GM19324 (cell line): Measurements from ENCODE around the gene NKX1-2.

Experiments
- ATAC-seq: cut with Tn5 transposase; IDR thresholded peaks from one replicate; pipeline ENCODE4 v1.9.1; 2021; ENCODE audit warnings: mild to moderate bottlenecking, moderate library complexity; ENCODE audit not compliant: unreplicated experiment, low FRiP score

NKX1-2 gene

DNA sequence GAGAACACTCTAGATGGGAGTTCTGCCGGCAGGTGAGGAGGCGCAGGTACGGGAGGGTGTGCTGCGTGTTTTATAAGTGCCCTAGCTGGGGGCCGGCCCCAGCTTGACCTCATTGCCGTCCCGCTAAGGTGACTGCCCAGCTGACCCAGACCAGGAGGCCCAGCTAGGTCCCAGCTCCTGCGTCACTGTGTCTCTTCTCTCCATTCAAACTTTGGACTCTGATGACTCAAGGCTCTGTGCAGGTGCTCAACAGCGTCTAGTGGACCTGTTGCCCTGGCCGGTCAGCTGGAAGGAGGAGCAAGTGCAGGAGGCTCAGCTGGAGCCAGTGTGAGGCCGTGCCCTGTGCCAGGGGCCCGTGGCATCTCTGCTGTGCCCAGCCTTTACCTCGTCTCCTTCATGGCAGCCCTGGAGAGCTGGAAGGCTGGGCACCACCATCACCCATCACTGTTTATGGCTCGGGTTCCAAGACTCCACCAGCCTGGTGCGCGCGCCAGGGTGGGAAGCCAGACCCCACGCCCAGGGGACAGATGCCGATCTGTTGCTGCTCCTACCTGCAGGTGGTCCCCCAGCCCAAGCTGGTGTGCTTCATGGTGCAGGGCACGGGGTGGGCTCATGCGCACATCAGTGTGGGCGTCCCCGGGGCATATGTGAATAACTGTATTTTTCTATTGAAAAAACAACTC, 26.3 kb upstream of the NKX1-2 start:
- ATAC-seq: no peak

DNA sequence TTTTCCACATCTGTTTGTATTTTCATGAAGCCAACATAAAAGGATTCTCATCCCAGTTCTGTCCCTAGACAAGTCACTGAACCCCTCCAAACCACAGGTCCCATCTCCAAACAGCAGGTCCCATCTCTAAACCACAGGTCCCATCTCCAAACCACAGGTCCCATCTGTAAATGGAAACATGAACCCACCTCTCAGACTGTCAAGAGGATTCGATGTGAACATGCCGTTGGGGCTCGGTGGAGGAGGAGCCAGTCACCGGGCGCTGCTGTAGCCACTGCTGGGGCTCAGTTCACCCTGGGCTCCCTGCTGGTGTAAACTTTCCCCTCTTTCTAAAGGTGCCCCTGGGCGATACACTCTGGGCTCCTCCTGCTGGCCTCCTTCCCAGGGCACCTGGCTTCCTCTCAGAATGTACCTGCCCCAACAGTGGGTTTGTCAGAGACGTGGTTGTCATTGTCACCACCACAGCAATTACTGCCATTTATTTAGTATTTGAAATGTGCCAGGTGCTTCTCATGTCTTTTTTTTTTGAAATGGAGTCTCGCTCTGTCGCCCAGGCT, 24.8 kb upstream of the NKX1-2 start:
- ATAC-seq: no peak

DNA sequence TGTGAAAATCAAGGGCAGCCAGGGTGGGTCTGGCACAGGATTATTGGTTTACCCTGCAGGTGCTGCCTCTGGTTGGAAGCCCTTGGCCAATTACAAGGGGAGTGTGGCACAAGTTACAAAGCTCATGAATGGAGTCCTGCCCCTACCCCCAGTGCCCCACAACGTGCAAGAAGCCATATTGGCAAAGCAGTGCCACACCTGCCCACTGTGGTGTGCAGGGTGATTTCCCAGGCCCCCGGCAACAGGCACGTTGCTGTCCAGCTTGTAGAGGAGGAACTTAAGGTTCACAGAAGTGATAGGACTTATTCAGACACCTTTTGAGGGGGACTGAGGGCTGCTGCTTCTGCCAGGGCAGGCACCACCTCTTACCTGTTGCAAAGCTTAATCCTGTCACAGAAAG, 23.2 kb upstream of the NKX1-2 start:
- no peak for ATAC-seq

DNA sequence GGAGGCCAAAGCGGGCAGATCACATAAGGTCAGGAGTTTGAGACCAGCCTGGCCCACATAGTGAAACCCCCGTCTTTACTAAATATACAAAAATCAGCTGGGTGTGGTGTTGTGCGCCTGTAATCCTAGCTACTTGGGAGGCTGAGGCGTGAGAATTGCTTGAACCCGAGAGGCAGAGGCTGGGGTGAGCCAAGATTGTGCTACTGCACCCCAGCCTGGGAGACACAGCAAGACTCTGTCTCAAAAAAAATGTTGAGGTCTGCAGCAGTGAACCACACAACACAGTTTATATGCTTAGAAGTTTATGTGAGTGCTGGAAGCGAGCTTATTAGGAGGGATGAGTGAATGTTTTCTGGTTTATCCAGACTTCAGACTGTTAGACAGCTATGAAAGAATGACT, 22.2 kb upstream of the NKX1-2 start:
- no peak for ATAC-seq

DNA sequence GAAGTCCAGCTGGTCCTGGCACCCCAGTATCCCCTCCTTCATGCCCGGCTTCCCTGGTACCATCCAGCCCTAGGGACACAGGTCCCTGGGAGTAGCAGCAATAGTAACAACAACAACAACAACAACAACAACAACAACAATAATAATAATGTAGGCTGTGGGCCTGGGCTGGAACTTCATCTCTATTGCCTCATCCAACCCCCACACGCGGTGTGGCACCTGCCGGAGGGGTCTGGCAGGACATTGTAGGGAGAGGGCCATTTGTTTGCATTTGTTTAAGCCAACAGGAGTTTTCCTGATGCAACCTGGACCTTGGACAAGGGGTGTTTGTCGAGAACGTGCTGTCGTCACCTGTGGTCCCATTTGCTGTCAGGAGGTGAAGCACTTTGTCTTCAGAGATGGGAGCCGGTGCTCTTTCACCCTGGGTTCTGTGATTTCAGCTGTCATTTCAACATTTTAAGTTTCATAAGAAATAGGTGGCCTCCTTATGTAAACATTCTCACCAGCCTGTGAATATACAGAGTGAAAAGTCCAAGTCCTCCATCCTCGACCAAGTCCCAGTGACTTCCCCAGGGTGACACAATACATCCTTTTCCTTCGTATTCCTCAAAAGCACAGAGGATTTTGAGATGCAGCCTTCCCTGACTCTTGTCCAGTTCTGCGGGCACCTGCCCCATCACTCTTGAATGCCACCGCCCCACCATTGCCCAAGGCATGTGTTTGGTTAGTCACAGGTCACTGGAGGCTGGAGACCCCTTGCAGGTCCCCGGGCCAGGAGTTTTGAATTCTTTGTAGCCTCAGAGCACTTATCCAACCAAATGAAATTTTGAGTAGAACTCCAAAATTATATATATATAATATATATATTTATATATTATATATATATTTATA, 21.0 kb upstream of the NKX1-2 start:
- no peak for ATAC-seq

- no peak for ATAC-seq
Observed at GRCh38 chr10:124469956-124470484, 20.2 kb upstream of the NKX1-2 start.

DNA sequence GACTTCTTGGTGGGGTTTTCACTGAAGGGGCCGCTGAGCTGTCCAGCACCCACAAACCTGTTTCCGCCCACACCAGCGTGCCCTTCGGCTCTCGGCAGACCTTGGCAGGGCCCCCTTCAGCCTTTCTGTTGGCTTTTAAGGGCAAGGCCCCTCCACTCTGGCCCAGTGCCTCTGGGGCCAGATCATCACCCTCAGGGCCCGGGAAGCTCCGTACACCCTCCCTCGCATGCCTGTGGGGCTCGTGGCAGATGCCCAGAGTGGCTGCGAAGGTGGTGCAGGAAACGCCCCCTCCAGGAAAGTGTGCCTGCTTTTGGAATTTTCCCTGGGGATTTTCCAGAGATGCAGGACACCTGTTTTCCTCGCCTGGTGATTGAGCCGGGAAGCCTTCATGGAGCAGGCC, 18.8 kb upstream of the NKX1-2 start:
- no peak for ATAC-seq

GRCh38 chr10:124467165-124467564, 17.3 kb upstream of the NKX1-2 start:
- no peak for ATAC-seq

- no peak for ATAC-seq
Observed at GRCh38 chr10:124465777-124466488, 16.1 kb upstream of the NKX1-2 start.

DNA sequence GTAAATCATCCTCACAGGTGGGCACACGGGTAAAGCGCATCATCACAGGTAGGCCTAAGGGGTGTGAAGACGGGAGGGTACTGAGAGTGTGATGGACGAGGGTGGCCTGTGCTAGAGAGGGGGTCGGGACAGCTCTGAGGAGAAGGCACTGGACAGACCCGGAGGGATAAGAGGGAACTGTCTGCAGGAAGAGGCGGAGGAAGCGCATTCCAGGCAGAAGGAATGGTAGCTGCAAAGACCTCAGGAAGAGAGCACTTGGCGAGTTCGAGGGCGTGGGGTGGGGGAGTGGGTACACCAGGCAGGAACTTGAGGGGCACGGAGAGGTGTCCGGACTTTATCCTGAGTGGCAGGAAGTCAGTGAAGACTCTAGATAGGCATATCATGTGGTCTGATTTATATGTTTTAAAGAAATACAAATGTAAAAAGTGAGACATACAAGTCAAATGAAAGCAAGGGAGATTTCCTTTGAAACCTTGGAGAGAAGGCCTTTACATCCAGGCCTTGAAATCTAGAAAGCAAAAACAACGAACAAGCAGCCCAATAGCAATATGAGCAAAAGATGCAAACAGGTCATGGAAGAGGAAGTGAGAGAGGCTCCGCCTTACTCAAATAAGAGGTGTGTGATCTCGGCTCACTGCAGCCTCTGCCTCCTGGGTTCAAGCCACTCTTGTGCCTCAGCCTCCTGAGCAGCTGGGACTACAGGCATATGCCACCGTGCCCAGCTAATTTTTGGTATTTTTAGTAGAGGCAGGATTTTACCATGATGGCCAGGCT, 15.4 kb upstream of the NKX1-2 start:
- ATAC-seq: no peak

DNA sequence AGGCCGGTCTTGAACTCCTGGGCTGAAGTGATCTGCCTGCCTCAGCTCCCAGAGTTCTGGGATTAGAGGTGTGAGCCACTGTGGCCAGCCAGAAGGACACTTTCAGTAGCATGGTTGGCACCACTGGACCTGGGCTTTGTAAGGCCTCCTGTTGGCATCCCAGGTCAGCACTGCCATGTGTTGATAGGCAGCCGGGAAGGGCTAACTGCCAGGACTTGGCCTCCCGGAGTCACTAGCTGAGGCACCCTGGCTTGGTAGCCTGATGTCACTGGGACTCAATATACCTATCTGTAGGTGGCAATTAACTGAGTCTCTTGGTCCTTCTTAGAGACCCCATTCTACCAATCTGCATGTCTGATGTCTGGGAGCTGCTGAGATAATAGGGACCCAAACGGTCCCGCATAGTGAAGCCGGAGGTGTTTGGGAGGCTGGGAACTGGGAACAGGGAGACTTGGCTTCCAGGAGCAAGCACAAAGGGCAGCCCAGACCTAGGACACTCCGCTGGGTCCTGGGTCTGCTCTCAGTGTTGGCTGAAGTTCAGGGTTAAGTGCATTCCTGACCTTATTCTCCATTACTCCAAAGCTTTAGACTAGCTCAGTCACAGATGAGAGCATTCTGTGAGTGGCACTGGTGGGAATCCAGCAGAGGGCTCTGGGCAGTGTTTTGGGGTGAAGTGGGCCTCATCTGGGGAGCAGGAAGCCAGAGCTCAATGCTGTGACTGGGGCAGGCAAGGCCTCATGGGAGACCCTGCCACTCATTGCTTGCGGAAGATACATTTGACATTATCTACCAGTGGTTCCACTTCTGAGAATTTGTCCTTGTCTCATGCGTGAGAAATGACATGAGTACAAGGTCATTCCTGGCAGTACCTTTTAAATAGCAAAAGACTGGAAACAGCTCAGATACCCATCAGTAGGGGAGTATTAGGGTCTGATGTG, 14.5 kb upstream of the NKX1-2 start:
- ATAC-seq: no peak

DNA sequence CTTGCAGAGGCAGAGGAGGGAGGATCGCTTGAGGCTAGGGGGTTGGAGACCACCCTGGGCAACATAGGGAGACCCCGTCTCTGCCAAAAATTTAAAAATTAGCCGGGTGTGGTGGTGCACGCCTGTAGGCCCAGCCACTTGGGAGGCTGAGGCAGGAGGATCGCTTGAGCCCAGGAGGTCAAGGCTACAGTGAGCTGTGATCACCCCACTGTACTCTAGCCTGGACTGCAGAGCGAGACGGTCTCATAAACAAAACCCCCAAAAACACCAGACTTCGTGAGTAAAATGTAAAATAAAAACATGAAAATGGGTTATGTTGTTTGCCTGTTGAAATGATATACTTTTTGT, 12.5 kb upstream of the NKX1-2 start:
- ATAC-seq: no peak

- ATAC-seq: peak; percentile 97
Observed at GRCh38 chr10:124461642-124462347, 12.0 kb upstream of the NKX1-2 start, which contains the start of gene LHPP. TSS of gene LHPP (plus strand) at chr10:124461823. CDS start at chr10:124461863, 40 bp downstream.

GRCh38 chr10:124460144-124460543, 10.3 kb upstream of the NKX1-2 start:
- ATAC-seq: no peak

DNA sequence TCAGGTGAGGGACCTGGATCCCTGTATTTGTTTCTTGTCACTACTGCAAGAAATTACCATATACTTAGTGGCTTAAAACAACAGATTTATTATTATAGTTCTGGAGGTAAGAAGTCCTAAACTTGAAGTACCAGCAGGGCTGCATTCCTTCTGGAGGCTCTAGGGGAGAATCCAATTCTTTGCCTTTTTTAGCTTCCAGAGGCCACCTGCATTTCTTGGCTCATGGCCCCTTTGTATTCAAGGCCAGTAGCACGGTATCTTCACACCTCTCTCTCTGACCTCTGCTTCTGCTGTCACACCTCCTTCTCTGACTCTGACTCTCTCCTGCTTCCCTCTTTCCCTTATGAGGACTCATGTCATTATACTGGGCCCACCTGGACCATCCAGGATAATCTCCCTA, 9.6 kb upstream of the NKX1-2 start:
- ATAC-seq: no peak

GRCh38 chr10:124458889-124459288, 9.1 kb upstream of the NKX1-2 start:
- ATAC-seq: no peak

DNA sequence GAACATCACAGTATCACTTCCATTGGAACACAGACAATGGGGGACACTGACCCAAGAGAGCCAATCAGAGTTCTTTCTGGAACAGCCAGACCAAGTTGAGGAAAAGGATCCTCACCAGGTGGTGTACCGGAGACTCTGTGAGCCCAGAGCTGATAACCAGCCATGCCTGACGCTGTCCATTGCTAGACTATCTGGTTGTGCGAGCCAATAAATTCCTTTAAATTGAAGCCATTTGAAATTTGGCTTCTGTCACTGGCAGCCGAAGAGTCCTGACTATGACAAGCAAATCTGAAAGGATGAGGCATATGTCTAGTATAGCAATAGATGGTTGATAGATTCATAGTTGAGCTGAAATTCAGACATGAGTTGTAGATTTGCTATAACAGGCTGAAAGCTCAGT, 8.6 kb upstream of the NKX1-2 start:
- no peak for ATAC-seq

- ATAC-seq: no peak
Observed at GRCh38 chr10:124455441-124455840, 5.6 kb upstream of the NKX1-2 start.
